H1 (cell line): ENCODE data around the gene TRAF3IP3. TPM values are rescaled to one million over a fixed set of nuclear protein-coding genes. Genes with fewer than 3 reads are reported as not detected.

Experiments used
- CTCF ChIA-PET: fragments of 300-600 bp; sonication (Branson Sonifier 250); formaldehyde crosslinking; loops from one replicate; lab custom pipeline; 2021; ENCODE audit not compliant: partially characterized antibody; lab: Charles Lee
- POLR2A ChIA-PET: fragments of 300-600 bp; sonication (Branson Sonifier 250); formaldehyde crosslinking; loops from one replicate; lab custom pipeline; 2021; ENCODE audit warnings: inconsistent platforms; ENCODE audit not compliant: partially characterized antibody; lab: Charles Lee
- DNase-seq, 2 experiments: peaks; one replicate each; pipeline versions ENCODE4 v3.0.0 to v3.0.0-alpha.2; 2010 to 2022; ENCODE audit warnings: low spot score in 2 of 2, low read depth in 1 of 2, mixed read lengths in 1 of 2
- FAIRE-seq: peaks from 2 replicates; lab custom pipeline; 2011; peaks lifted over from hg19 to GRCh38; lab: Jason Lieb, UNC
- H2AFZ ChIP-seq: 2 replicates; pipeline ENCODE4 v1.8.1; 2012; ENCODE audit warnings: low read length, inconsistent platforms
- H2AK5ac ChIP-seq: 2 replicates; pipeline ENCODE4 v1.6.1; 2013; ENCODE audit warnings: low read depth, low read length
- H2BK120ac ChIP-seq: replicated peaks from 2 replicates; pipeline ENCODE3; 2013; ENCODE audit warnings: low read depth, low read length, inconsistent platforms
- H2BK12ac ChIP-seq: 2 replicates; pipeline ENCODE4 v1.6.1; 2013; ENCODE audit warnings: low read depth, low read length
- H2BK15ac ChIP-seq: 2 replicates; pipeline ENCODE4 v1.6.1; 2013; ENCODE audit warnings: low read length
- H2BK20ac ChIP-seq: 2 replicates; pipeline ENCODE4 v1.6.1; 2013; ENCODE audit warnings: low read length
- H2BK5ac ChIP-seq: 2 replicates; pipeline ENCODE4 v1.6.1; 2013; ENCODE audit warnings: low read depth, low read length
- H3K14ac ChIP-seq: 2 replicates; pipeline ENCODE4 v1.6.1; 2013; ENCODE audit warnings: inconsistent platforms; ENCODE audit not compliant: insufficient read length
- H3K18ac ChIP-seq: 2 replicates; pipeline ENCODE4 v1.6.1; 2013; ENCODE audit warnings: low read length; ENCODE audit errors: extremely low read depth
- H3K23ac ChIP-seq: 2 replicates; pipeline ENCODE4 v1.6.1; 2013; ENCODE audit warnings: inconsistent platforms; ENCODE audit not compliant: insufficient read length
- H3K23me2 ChIP-seq: 2 replicates; pipeline ENCODE4 v1.6.1; 2013; ENCODE audit warnings: low read depth, low read length
- H3K27ac ChIP-seq: 2 replicates; pipeline ENCODE4 v1.6.1; 2011; ENCODE audit warnings: low read depth, low read length, inconsistent platforms
- H3K27me3 ChIP-seq, 4 experiments: replicated peaks in 1 of 4; 1 replicate in 1 of 4; 2 replicates in 3 of 4; pipeline versions ENCODE4 v1.6.1 to v1.8.1; 2011 to 2013; ENCODE audit warnings: low read length in 3 of 4, mild to moderate bottlenecking in 3 of 4, inconsistent platforms in 2 of 4, mixed read lengths in 2 of 4, moderate library complexity in 1 of 4; ENCODE audit not compliant: control insufficient read depth in 3 of 4, insufficient read depth in 3 of 4; ENCODE audit errors: extremely low read depth in 1 of 4
- H3K36me3 ChIP-seq, 4 experiments: 2 replicates each; pipeline versions ENCODE4 v1.6.1 to v1.8.1; 2011 to 2013; ENCODE audit warnings: mild to moderate bottlenecking in 4 of 4, low read length in 3 of 4, moderate library complexity in 2 of 4, control low read depth in 1 of 4, inconsistent platforms in 1 of 4; ENCODE audit not compliant: insufficient read depth in 4 of 4, control insufficient read depth in 2 of 4
- H3K4ac ChIP-seq: replicated peaks from 2 replicates; pipeline ENCODE3; 2013; ENCODE audit warnings: low read length, low read depth, mixed read lengths, inconsistent platforms; ENCODE audit not compliant: insufficient read length
- H3K4me1 ChIP-seq, 4 experiments: replicated peaks in 1 of 4; 1 replicate in 1 of 4; 2 replicates in 3 of 4; pipeline versions ENCODE4 v1.6.1 to v1.8.1; 2011 to 2013; ENCODE audit warnings: low read length in 3 of 4, inconsistent platforms in 2 of 4, mixed read lengths in 1 of 4; ENCODE audit not compliant: insufficient read depth in 4 of 4, control insufficient read depth in 3 of 4
- H3K4me2 ChIP-seq, 2 experiments: 2 replicates each; pipeline versions ENCODE4 v1.6.1 to v1.8.1; 2011 to 2013; ENCODE audit warnings: low read depth in 2 of 2, low read length in 2 of 2, control low read depth in 1 of 2, inconsistent platforms in 1 of 2, mild to moderate bottlenecking in 1 of 2; ENCODE audit not compliant: insufficient read depth in 1 of 2
- H3K4me3 ChIP-seq, 4 experiments: fragments of 200-600, 300-600 bp in 1 of 4; sonication (generic), shearing (Covaris generic), sonication (Bioruptor Twin) in 1 of 4; 2 replicates each; pipeline versions ENCODE4 v1.5.1 to v1.8.1; 2011 to 2016; ENCODE audit warnings: low read length in 4 of 4, low read depth in 3 of 4, control low read depth in 2 of 4, inconsistent platforms in 2 of 4, mild to moderate bottlenecking in 2 of 4, mixed read lengths in 1 of 4, moderate library complexity in 1 of 4; ENCODE audit not compliant: insufficient read depth in 2 of 4; ENCODE audit errors: extremely low read depth in 1 of 4
- H3K56ac ChIP-seq: replicated peaks from 2 replicates; pipeline ENCODE3; 2013; ENCODE audit warnings: low read depth, mild to moderate bottlenecking, mixed read lengths, low read length, inconsistent platforms; ENCODE audit not compliant: insufficient read length
- H3K79me1 ChIP-seq: 2 replicates; pipeline ENCODE4 v1.6.1; 2013; ENCODE audit warnings: low read depth, low read length, control low read depth
- H3K79me2 ChIP-seq, 2 experiments: 2 replicates each; pipeline versions ENCODE4 v1.6.1 to v1.8.1; 2012 to 2013; ENCODE audit warnings: low read length in 2 of 2, mild to moderate bottlenecking in 2 of 2, inconsistent platforms in 1 of 2; ENCODE audit not compliant: insufficient read depth in 2 of 2, control insufficient read depth in 1 of 2
- H3K9ac ChIP-seq, 4 experiments: replicated peaks in 1 of 4; 1 replicate in 1 of 4; 2 replicates in 3 of 4; pipeline versions ENCODE4 v1.6.1 to v1.8.1; 2011 to 2013; ENCODE audit warnings: low read depth in 3 of 4, low read length in 3 of 4, control low read depth in 2 of 4, mild to moderate bottlenecking in 2 of 4, moderate library complexity in 2 of 4, inconsistent platforms in 1 of 4; ENCODE audit errors: extremely low read depth in 1 of 4
- H3K9me3 ChIP-seq, 2 experiments: 2 replicates each; pipeline versions ENCODE4 v1.6.1 to v1.8.1; 2012 to 2013; ENCODE audit warnings: mild to moderate bottlenecking in 2 of 2, moderate library complexity in 2 of 2, control low read depth in 1 of 2, inconsistent platforms in 1 of 2, low read depth in 1 of 2, low read length in 1 of 2, mixed read lengths in 1 of 2; ENCODE audit not compliant: insufficient read depth in 2 of 2
- H4K20me1 ChIP-seq, 2 experiments: replicated peaks in 1 of 2; 2 replicates each; pipeline versions ENCODE3 to v1.8.1; 2011 to 2013; ENCODE audit warnings: inconsistent platforms in 2 of 2, low read length in 2 of 2, mild to moderate bottlenecking in 1 of 2; ENCODE audit not compliant: insufficient read depth in 2 of 2, control insufficient read depth in 1 of 2
- H4K5ac ChIP-seq: 2 replicates; pipeline ENCODE4 v1.6.1; 2013; ENCODE audit warnings: low read length, low read depth, mixed read lengths, inconsistent platforms; ENCODE audit not compliant: insufficient read length
- H4K8ac ChIP-seq: 2 replicates; pipeline ENCODE4 v1.8.0; 2013; ENCODE audit warnings: mild to moderate bottlenecking, moderate library complexity, low read length, inconsistent platforms; ENCODE audit not compliant: insufficient read depth; ENCODE audit errors: extremely low read depth
- H4K91ac ChIP-seq: replicated peaks from 2 replicates; pipeline ENCODE3; 2013; ENCODE audit warnings: low read length, mixed read lengths, inconsistent platforms; ENCODE audit not compliant: insufficient read length
- ASH2L ChIP-seq: fragments of 200-600, 300-600 bp; sonication (generic); IDR thresholded peaks from one replicate; pipeline ENCODE4 v1.7.1; 2017; ENCODE audit warnings: low read length
- BCL11A ChIP-seq, 2 experiments: IDR thresholded peaks; one replicate each; pipeline ENCODE4 v1.6.1; 2011; ENCODE audit warnings: low read depth in 2 of 2, low read length in 2 of 2, mild to moderate bottlenecking in 2 of 2
- CTCF ChIP-seq, 3 experiments: IDR thresholded peaks; 1 replicate in 2 of 3; 2 replicates in 1 of 3; pipeline versions ENCODE4 v1.5.1 to v1.6.1; 2011; ENCODE audit warnings: low read length in 3 of 3, mild to moderate bottlenecking in 3 of 3, inconsistent platforms in 2 of 3, low read depth in 1 of 3, moderate library complexity in 1 of 3; ENCODE audit not compliant: insufficient read depth in 1 of 3; ENCODE audit errors: control extremely low read depth in 1 of 3
- GABPA ChIP-seq: IDR thresholded peaks from 2 replicates; pipeline ENCODE4 v1.6.1; 2011; ENCODE audit warnings: mild to moderate bottlenecking, low read length, moderate library complexity, borderline replicate concordance; ENCODE audit not compliant: insufficient read depth
- JUN ChIP-seq: IDR thresholded peaks from 2 replicates; pipeline ENCODE4 v1.6.1; 2011; ENCODE audit warnings: low read depth, mild to moderate bottlenecking, improper control_type of control experiment, low read length
- KDM5A ChIP-seq: fragments of 200-600 bp; IDR thresholded peaks from 2 replicates; pipeline ENCODE4 v1.7.1; 2012; ENCODE audit warnings: mild to moderate bottlenecking, low read length, inconsistent platforms, mixed read lengths
- MAX ChIP-seq: IDR thresholded peaks from 2 replicates; pipeline ENCODE4 v1.6.1; 2012; ENCODE audit warnings: inconsistent platforms
- PHF8 ChIP-seq: fragments of 200-600 bp; sonication (generic); conservative IDR thresholded peaks from 2 replicates; pipeline ENCODE4 v1.7.1; 2012; ENCODE audit warnings: low read depth, mild to moderate bottlenecking, inconsistent platforms, low read length, moderate library complexity
- POU5F1 ChIP-seq: IDR thresholded peaks from 2 replicates; pipeline ENCODE4 v1.6.1; 2011; ENCODE audit warnings: low read depth, mild to moderate bottlenecking, low read length, moderate library complexity
- RNF2 ChIP-seq: fragments of 200-900, 300-1000 bp; sonication (generic); IDR thresholded peaks from 2 replicates; pipeline ENCODE4 v1.7.1; 2016; ENCODE audit warnings: borderline replicate concordance, low read depth, mild to moderate bottlenecking, antibody characterized with exemption, low read length; ENCODE audit not compliant: poor library complexity, severe bottlenecking; ENCODE audit errors: missing control alignments
- WGBS, 2 experiments: shearing (Covaris generic) in 1 of 2; methylation state at CpG; one replicate each; pipeline versions ENCODE4 v1.1.6 to v1.1.7; 2013 to 2015; ENCODE audit warnings: low lambda C conversion rate in 2 of 2, mixed read lengths in 2 of 2, inconsistent platforms in 1 of 2, low coverage in 1 of 2, missing lambda C conversion rate in 1 of 2; ENCODE audit not compliant: insufficient replicate concordance in 2 of 2, insufficient coverage in 1 of 2, insufficient read length in 1 of 2; ENCODE audit errors: extremely low coverage in 1 of 2, missing lambda C conversion rate in 1 of 2; 5-methylcytosine and 5-hydroxymethylcytosine counted together
- polyA plus RNA-seq, 7 experiments: library from polyadenylated mRNA; depleted of rRNA in 3 of 7; stranded (reverse) in 5 of 7; unstranded in 2 of 7; fragments of >200 nt in 5 of 7; fragments of 200-250 nt in 2 of 7; gene quantifications; 1 replicate in 5 of 7; 2 replicates in 1 of 7; 4 replicates in 1 of 7; pipeline versions ENCODE4 v1.2.1 to v1.2.3, GENCODE V29; 2011 to 2013; ENCODE audit warnings: missing spikeins in 2 of 7, mixed read lengths in 2 of 7
- total RNA-seq: library from RNA; stranded (reverse); fragmentation: NEBNext Ultra II Directional; extraction: Animal tissue kit (Norgen Biotek cat#: 25700); gene quantifications from 2 replicates; pipeline ENCODE4 v1.2.1, GENCODE V29; 2021

The TRAF3IP3 gene
- total and polyA plus RNA-seq, 2 of the 8 experiments (the other 6 are each of a cell fraction or from before 2014, with no cell fraction given), result not detected

- peaks cover 9% of the 10 kb centered on the region; the same call in 1 of the 2 replicates for H3K23me2 ChIP-seq
- no peak overlapping the region for H2BK15ac ChIP-seq
- H3K4ac ChIP-seq, result no peak overlapping the region
- no peak overlapping the region for H4K91ac ChIP-seq
- no peak overlapping the region for H3K27ac ChIP-seq
- H3K56ac ChIP-seq, result no peak overlapping the region
- H2AFZ ChIP-seq, result no peak overlapping the region
- no peak overlapping the region for H3K4me3 ChIP-seq
- H3K23ac ChIP-seq, result no peak overlapping the region
- no peak overlapping the region for H4K8ac ChIP-seq
- no peaks in the 10 kb centered on the region; a peak in 1 of 8 replicates for H3K36me3 ChIP-seq
- peaks cover 0 to 6% of the 10 kb centered on the region in 2 experiments for H4K20me1 ChIP-seq
- no peaks in the 10 kb centered on the region for H3K79me1 ChIP-seq
- no peak overlapping the region for H3K14ac ChIP-seq
- no peaks in the 10 kb centered on the region; a peak in 1 of 7 replicates for H3K4me1 ChIP-seq
- H3K18ac ChIP-seq, result no peak overlapping the region
- no peak overlapping the region for H4K5ac ChIP-seq
- H2AK5ac ChIP-seq, result no peak overlapping the region
- no peaks in the 10 kb centered on the region; a peak in 2 of 7 replicates for H3K27me3 ChIP-seq
- H2BK120ac ChIP-seq, result no peak overlapping the region
- FAIRE-seq, result no peak
- DNase-seq, result no peak
- WGBS, 2 experiments, result 76% methylated on average over 2 of the region's 2 CpGs; no CpG with 5 or more reads in 1 of the 2 experiments
- ChIA-PET CTCF (interaction anchor here (0.6 to 3.1 kb wide), 6 partner anchors 8 to 163 kb away, joined by 3 to 14 read pairs (median 4); no protein-coding TSS in a partner anchor), POLR2A (interaction anchor here (1.5 to 1.7 kb wide), 2 partner anchors 11 to 18 kb away, joined by 3 to 4 read pairs; partner anchors contain the start of gene C1orf74)
- H3K9ac ChIP-seq, result no peak overlapping the region
- H2BK20ac ChIP-seq, result no peak overlapping the region
- no peak overlapping the region for H3K4me2 ChIP-seq
- no peak overlapping the region for H2BK12ac ChIP-seq
- H2BK5ac ChIP-seq, result no peak overlapping the region
- no peaks in the 10 kb centered on the region for H3K79me2 ChIP-seq
- peaks cover 3 to 5% of the 10 kb centered on the region in 2 experiments; a peak in 2 of 4 replicates for H3K9me3 ChIP-seq
- no peak for TF ChIP-seq CTCF (IDR thresholded peaks at IDR 0.05; ENCODE audit: control extremely low read depth in 1 of 3, insufficient read depth in 1 of 3, low read depth in 1 of 3, low read length in 3 of 3)
- TF ChIP-seq RNF2, result no peak
- no peak for TF ChIP-seq JUN
- TF ChIP-seq ASH2L, result no peak
- TF ChIP-seq BCL11A (IDR thresholded peaks at IDR 0.05; ENCODE audit: low read depth in 2 of 2, low read length in 2 of 2), result no peak
- TF ChIP-seq PHF8, result no peak
- no peak for TF ChIP-seq POU5F1
- TF ChIP-seq KDM5A, result no peak
- TF ChIP-seq GABPA, result no peak
- no peak for TF ChIP-seq MAX
These were observed 10.2 kb downstream of the TRAF3IP3 start for GRCh38 chr1:209766051-209766450.
